SK-N-SH (cell line): ENCODE results near the gene LRRC72. TPM values are rescaled to one million over a fixed set of nuclear protein-coding genes. Genes with fewer than 3 reads are reported as not detected.

Experiments used
- CTCF ChIA-PET: fragments of 300-600, 350-600 bp; formaldehyde crosslinking; extraction: SDS; loops from one replicate; lab custom pipeline; 2021; lab: Yijun Ruan, JAX
- POLR2A ChIA-PET: fragments of 350-600 bp; sonication (Branson Sonifier 250); formaldehyde crosslinking; extraction: SDS; loops from one replicate; lab custom pipeline; 2020; ENCODE audit warnings: antibody characterized with exemption, inconsistent platforms; lab: Yijun Ruan, JAX
- DNase-seq: peaks from one replicate; pipeline ENCODE4 v3.0.0; 2012
- H2AFZ ChIP-seq: fragments of 200-600 bp; sonication (generic); 2 replicates; pipeline ENCODE4 v1.8.1; 2016; ENCODE audit warnings: antibody characterized with exemption, mild to moderate bottlenecking, low read depth
- H3F3A ChIP-seq: fragments of 200-600 bp; sonication (generic); replicated peaks from 2 replicates; pipeline ENCODE3; 2016; ENCODE audit warnings: antibody characterized with exemption, mild to moderate bottlenecking; ENCODE audit not compliant: insufficient read depth
- H3K27ac ChIP-seq, 2 experiments: fragments of 200-500 bp in 1 of 2; fragments of 200-600 bp in 1 of 2; sonication (Bioruptor generic) in 1 of 2; sonication (generic), shearing (Covaris generic) in 1 of 2; 2 replicates each; pipeline versions ENCODE4 v1.5.1 to v1.6.1; 2014 to 2016; ENCODE audit warnings: low read depth in 2 of 2, inconsistent platforms in 1 of 2, low read length in 1 of 2, mild to moderate bottlenecking in 1 of 2, mixed read lengths in 1 of 2
- H3K27me3 ChIP-seq: fragments of 200-600 bp; sonication (generic), shearing (Covaris generic); 2 replicates; pipeline ENCODE4 v1.6.1; 2016; ENCODE audit warnings: mixed run types; ENCODE audit not compliant: insufficient read depth
- H3K36me3 ChIP-seq, 2 experiments: fragments of 200-500 bp in 1 of 2; fragments of 200-600 bp in 1 of 2; sonication (Bioruptor generic) in 1 of 2; sonication (generic) in 1 of 2; replicated peaks in 1 of 2; 2 replicates each; pipeline versions ENCODE3 to v1.5.1; 2014 to 2016; ENCODE audit warnings: low read length in 1 of 2, mild to moderate bottlenecking in 1 of 2; ENCODE audit not compliant: insufficient read depth in 2 of 2, control insufficient read depth in 1 of 2
- H3K4me1 ChIP-seq, 2 experiments: fragments of 200-500 bp in 1 of 2; fragments of 200-600 bp in 1 of 2; sonication (Bioruptor generic) in 1 of 2; sonication (generic), shearing (Covaris generic) in 1 of 2; 2 replicates each; pipeline versions ENCODE4 v1.5.1 to v1.6.1; 2014 to 2016; ENCODE audit warnings: low read depth in 1 of 2, low read length in 1 of 2, mixed run types in 1 of 2; ENCODE audit not compliant: insufficient read depth in 2 of 2, control insufficient read depth in 1 of 2
- H3K4me2 ChIP-seq: fragments of 200-600 bp; sonication (generic), shearing (Covaris generic); 2 replicates; pipeline ENCODE4 v1.6.1; 2017; ENCODE audit warnings: mixed run types
- H3K4me3 ChIP-seq, 2 experiments: fragments of 200-500 bp in 1 of 2; fragments of 200-600 bp in 1 of 2; sonication (Bioruptor generic) in 1 of 2; sonication (generic), shearing (Covaris generic) in 1 of 2; 2 replicates each; pipeline versions ENCODE4 v1.5.1 to v1.8.1; 2014 to 2016; ENCODE audit warnings: low read depth in 2 of 2, inconsistent platforms in 1 of 2, low read length in 1 of 2, mild to moderate bottlenecking in 1 of 2, mixed read lengths in 1 of 2, moderate library complexity in 1 of 2
- H3K79me2 ChIP-seq: fragments of 200-600 bp; sonication (generic); 2 replicates; pipeline ENCODE4 v1.8.1; 2017; ENCODE audit warnings: mild to moderate bottlenecking; ENCODE audit not compliant: insufficient read depth
- H3K9ac ChIP-seq: fragments of 200-600 bp; sonication (generic); 2 replicates; pipeline ENCODE4 v1.6.1; 2017; ENCODE audit warnings: mixed run types
- H3K9me2 ChIP-seq: fragments of 200-600 bp; sonication (generic); 2 replicates; pipeline ENCODE4 v1.6.1; 2017; ENCODE audit warnings: mixed run types
- H3K9me3 ChIP-seq: fragments of 200-600 bp; sonication (generic); 2 replicates; pipeline ENCODE4 v1.6.1; 2017; ENCODE audit warnings: mixed run types, mild to moderate bottlenecking, moderate library complexity
- H4K20me1 ChIP-seq: fragments of 200-600 bp; sonication (generic); 2 replicates; pipeline ENCODE4 v1.6.1; 2017; ENCODE audit warnings: mild to moderate bottlenecking, mixed run types; ENCODE audit not compliant: insufficient read depth
- CHD2 ChIP-seq: fragments of 150-350 bp; IDR thresholded peaks from 2 replicates; pipeline ENCODE4 v1.6.1; 2018; ENCODE audit warnings: low read length; ENCODE audit not compliant: partially characterized antibody
- CTCF ChIP-seq: fragments of 200-600 bp; sonication (generic); IDR thresholded peaks from 2 replicates; pipeline ENCODE4 v1.6.1; 2017; ENCODE audit warnings: antibody characterized with exemption, mild to moderate bottlenecking, moderate library complexity
- EP300 ChIP-seq, 2 experiments: IDR thresholded peaks; 2 replicates each; pipeline versions ENCODE4 v1.4.0 to v1.6.1; 2012; ENCODE audit warnings: borderline replicate concordance in 1 of 2, low read depth in 1 of 2, low read length in 1 of 2
- FOSL2 ChIP-seq: IDR thresholded peaks from 2 replicates; pipeline ENCODE4 v1.4.0; 2012; ENCODE audit warnings: low read depth, mild to moderate bottlenecking, moderate library complexity, borderline replicate concordance
- FOXJ3 ChIP-seq: sonication (generic); formaldehyde crosslinking; IDR thresholded peaks from 2 replicates; pipeline ENCODE4 v1.5.1; 2020; ENCODE audit warnings: mild to moderate bottlenecking, missing genetic modification reagents
- JUND ChIP-seq: IDR thresholded peaks from 2 replicates; pipeline ENCODE4 v1.4.0; 2012
- MEF2A ChIP-seq: IDR thresholded peaks from 2 replicates; pipeline ENCODE4 v1.4.0; 2012; ENCODE audit warnings: low read depth, borderline replicate concordance
- MXI1 ChIP-seq: IDR thresholded peaks from 2 replicates; pipeline ENCODE4 v1.6.1; 2012; ENCODE audit warnings: mild to moderate bottlenecking, low read depth, low read length, improper control_type of control experiment
- POLR2AphosphoS5 ChIP-seq: IDR thresholded peaks from 2 replicates; pipeline ENCODE4 v1.6.1; 2012; ENCODE audit warnings: low read depth, low read length
- RAD21 ChIP-seq: IDR thresholded peaks from 2 replicates; pipeline ENCODE4 v1.6.1; 2012; ENCODE audit warnings: mild to moderate bottlenecking, low read length
- SIN3A ChIP-seq: IDR thresholded peaks from 2 replicates; pipeline ENCODE4 v1.6.1; 2012; ENCODE audit warnings: low read depth, mild to moderate bottlenecking, low read length, moderate library complexity, borderline replicate concordance
- SMC3 ChIP-seq: IDR thresholded peaks from 2 replicates; pipeline ENCODE4 v1.6.1; 2012; ENCODE audit warnings: low read depth, low read length, improper control_type of control experiment
- TAF1 ChIP-seq: IDR thresholded peaks from 2 replicates; pipeline ENCODE4 v1.6.1; 2012; ENCODE audit warnings: low read depth, mild to moderate bottlenecking, low read length, moderate library complexity, borderline replicate concordance
- TEAD4 ChIP-seq: IDR thresholded peaks from 2 replicates; pipeline ENCODE4 v1.4.0; 2012; ENCODE audit warnings: mild to moderate bottlenecking, borderline replicate concordance; ENCODE audit not compliant: insufficient read depth
- USF1 ChIP-seq: IDR thresholded peaks from 2 replicates; pipeline ENCODE4 v1.4.0; 2012; ENCODE audit warnings: low read depth, borderline replicate concordance
- USF2 ChIP-seq: fragments of 150-350 bp; IDR thresholded peaks from 2 replicates; pipeline ENCODE4 v1.6.1; 2017; ENCODE audit warnings: antibody characterized with exemption, low read length, low read depth, borderline replicate concordance
- YY1 ChIP-seq: IDR thresholded peaks from 2 replicates; pipeline ENCODE4 v1.4.0; 2012; ENCODE audit warnings: low read depth, mild to moderate bottlenecking
- WGBS: methylation state at CpG from one replicate; pipeline ENCODE4 v1.1.6; 2017; ENCODE audit warnings: low lambda C conversion rate; 5-methylcytosine and 5-hydroxymethylcytosine counted together
- polyA plus RNA-seq, 3 experiments: library from polyadenylated mRNA; depleted of rRNA; stranded (reverse); fragments of >200 nt; gene quantifications; 2 replicates each; pipeline ENCODE4 v1.2.3, GENCODE V29; 2012
- TF ChIP-seq, protein P1 (sequence below): IDR thresholded peaks from 2 replicates; pipeline ENCODE4 v1.4.0; 2012; ENCODE audit warnings: low read depth

LRRC72 gene
- polyA plus RNA-seq, 1 of the 3 experiments (the other 2 are of a cell fraction) = not detected

GRCh38 chr7:16606704-16607103, 80.1 kb downstream of the LRRC72 start:
- H3K79me2 ChIP-seq = no peaks in the 10 kb centered on the region
- POLR2A ChIA-PET = no interaction called here
- H3K9ac ChIP-seq = no peak overlapping the region
- CTCF ChIA-PET = interaction anchor here (1.7 kb wide), 1 partner anchor 311 kb away, joined by 4 read pairs; no protein-coding TSS in a partner anchor
- no peaks in the 10 kb centered on the region for H3K9me2 ChIP-seq
- no peak for DNase-seq
- H3F3A ChIP-seq = no peaks in the 10 kb centered on the region
- peaks cover 50 to 63% of the 10 kb centered on the region in 2 experiments for H3K36me3 ChIP-seq
- H3K4me1 ChIP-seq = no peaks in the 10 kb centered on the region
- H3K9me3 ChIP-seq = no peaks in the 10 kb centered on the region
- WGBS = 93% methylated on average over 3 of the region's 3 CpGs
- H3K27ac ChIP-seq = no peak overlapping the region
- no peak overlapping the region for H2AFZ ChIP-seq
- no peak overlapping the region for H3K4me3 ChIP-seq
- no peaks in the 10 kb centered on the region for H3K27me3 ChIP-seq
- no peaks in the 10 kb centered on the region for H4K20me1 ChIP-seq
- TF ChIP-seq SIN3A (no peak), JUND (no peak), YY1 (no peak), MEF2A (no peak), EP300 (IDR thresholded peaks at IDR 0.05; ENCODE audit: borderline replicate concordance in 1 of 2, low read depth in 1 of 2, low read length in 1 of 2) (no peak), TEAD4 (no peak), TAF1 (no peak), MXI1 (no peak), USF2 (no peak), FOSL2 (no peak), POLR2AphosphoS5 (no peak), CHD2 (no peak), CTCF (no peak), USF1 (no peak), SMC3 (no peak), FOXJ3 (CRISPR knock-in tag) (no peak), RAD21 (no peak)
- TF ChIP-seq, protein P1, sequence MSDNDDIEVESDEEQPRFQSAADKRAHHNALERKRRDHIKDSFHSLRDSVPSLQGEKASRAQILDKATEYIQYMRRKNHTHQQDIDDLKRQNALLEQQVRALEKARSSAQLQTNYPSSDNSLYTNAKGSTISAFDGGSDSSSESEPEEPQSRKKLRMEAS = no peak
- H3K4me2 ChIP-seq = no peak overlapping the region
